ENCODE measurements around the gene CEP112. TPM values are rescaled to one million over a fixed set of nuclear protein-coding genes. Genes with fewer than 3 reads are reported as not detected.

The CEP112 gene
- total and polyA plus RNA-seq, 2 of the 13 experiments (the other 11 are each of a cell fraction or from before 2014, with no cell fraction given) = 1.2 to 3.4 TPM

- TF ChIP-seq IRF9 (CRISPR knock-in tag; IDR thresholded peaks at IDR 0.05; ENCODE audit: borderline replicate concordance) = no peak
- TF ChIP-seq MAFG (CRISPR knock-in tag; IDR thresholded peaks at IDR 0.05) = peak; percentile 59
- TF ChIP-seq PRPF4 (IDR thresholded peaks at IDR 0.05; ENCODE audit: low read depth, low read length, poor library complexity, severe bottlenecking) = no peak
- no peak for TF ChIP-seq ZNF430 (CRISPR knock-in tag; IDR thresholded peaks at IDR 0.05)
- TF ChIP-seq SIX1 (CRISPR knock-in tag; IDR thresholded peaks at IDR 0.05; ENCODE audit: borderline replicate concordance) = no peak
- TF ChIP-seq THAP7 (CRISPR knock-in tag; IDR thresholded peaks at IDR 0.05) = no peak
- no peak for TF ChIP-seq NFAT5 (CRISPR knock-in tag; IDR thresholded peaks at IDR 0.05)
- TF ChIP-seq ZNF878 (CRISPR knock-in tag; IDR thresholded peaks at IDR 0.05) = no peak
- TF ChIP-seq TMF1 (CRISPR knock-in tag; IDR thresholded peaks at IDR 0.05; ENCODE audit: low read depth) = no peak
- TF ChIP-seq ZBTB40 (IDR thresholded peaks at IDR 0.05) = no peak
- 0 out of 2 replicates have a peak, but pooled peaks have one; percentile 17 for TF ChIP-seq ZBTB40 (CRISPR knock-in tag; IDR thresholded peaks at IDR 0.05)
- TF ChIP-seq U2AF2 (IDR thresholded peaks at IDR 0.05; ENCODE audit: low read depth, low read length) = no peak
- TF ChIP-seq BHLHE40 (IDR thresholded peaks at IDR 0.05; ENCODE audit: low read length) = peak; percentile 66
Observed at GRCh38 chr17:65588181-65588808, 603.6 kb downstream of the CEP112 start (continued).

All from HepG2 (cell line).